SK-N-SH (cell line): Measurements from ENCODE around the gene ASAP2. TPM values are rescaled to one million over a fixed set of nuclear protein-coding genes. Genes with fewer than 3 reads are reported as not detected.
A peak's percentile ranks its signal among the peaks of the same experiment; 100 is the strongest.

Source experiments
- CTCF ChIA-PET: fragments of 300-600, 350-600 bp; formaldehyde crosslinking; extraction: SDS; loops from one replicate; lab custom pipeline; 2021; lab: Yijun Ruan, JAX
- POLR2A ChIA-PET: fragments of 350-600 bp; sonication (Branson Sonifier 250); formaldehyde crosslinking; extraction: SDS; loops from one replicate; lab custom pipeline; 2020; ENCODE audit warnings: antibody characterized with exemption, inconsistent platforms; lab: Yijun Ruan, JAX
- DNase-seq: peaks from one replicate; pipeline ENCODE4 v3.0.0; 2012
- H2AFZ ChIP-seq: fragments of 200-600 bp; sonication (generic); 2 replicates; pipeline ENCODE4 v1.8.1; 2016; ENCODE audit warnings: antibody characterized with exemption, mild to moderate bottlenecking, low read depth
- H3F3A ChIP-seq: fragments of 200-600 bp; sonication (generic); replicated peaks from 2 replicates; pipeline ENCODE3; 2016; ENCODE audit warnings: antibody characterized with exemption, mild to moderate bottlenecking; ENCODE audit not compliant: insufficient read depth
- H3K27ac ChIP-seq, 2 experiments: fragments of 200-500 bp in 1 of 2; fragments of 200-600 bp in 1 of 2; sonication (Bioruptor generic) in 1 of 2; sonication (generic), shearing (Covaris generic) in 1 of 2; 2 replicates each; pipeline versions ENCODE4 v1.5.1 to v1.6.1; 2014 to 2016; ENCODE audit warnings: low read depth in 2 of 2, inconsistent platforms in 1 of 2, low read length in 1 of 2, mild to moderate bottlenecking in 1 of 2, mixed read lengths in 1 of 2
- H3K27me3 ChIP-seq: fragments of 200-600 bp; sonication (generic), shearing (Covaris generic); 2 replicates; pipeline ENCODE4 v1.6.1; 2016; ENCODE audit warnings: mixed run types; ENCODE audit not compliant: insufficient read depth
- H3K36me3 ChIP-seq, 2 experiments: fragments of 200-500 bp in 1 of 2; fragments of 200-600 bp in 1 of 2; sonication (Bioruptor generic) in 1 of 2; sonication (generic) in 1 of 2; replicated peaks in 1 of 2; 2 replicates each; pipeline versions ENCODE3 to v1.5.1; 2014 to 2016; ENCODE audit warnings: low read length in 1 of 2, mild to moderate bottlenecking in 1 of 2; ENCODE audit not compliant: insufficient read depth in 2 of 2, control insufficient read depth in 1 of 2
- H3K4me1 ChIP-seq, 2 experiments: fragments of 200-500 bp in 1 of 2; fragments of 200-600 bp in 1 of 2; sonication (Bioruptor generic) in 1 of 2; sonication (generic), shearing (Covaris generic) in 1 of 2; 2 replicates each; pipeline versions ENCODE4 v1.5.1 to v1.6.1; 2014 to 2016; ENCODE audit warnings: low read depth in 1 of 2, low read length in 1 of 2, mixed run types in 1 of 2; ENCODE audit not compliant: insufficient read depth in 2 of 2, control insufficient read depth in 1 of 2
- H3K4me2 ChIP-seq: fragments of 200-600 bp; sonication (generic), shearing (Covaris generic); 2 replicates; pipeline ENCODE4 v1.6.1; 2017; ENCODE audit warnings: mixed run types
- H3K4me3 ChIP-seq, 2 experiments: fragments of 200-500 bp in 1 of 2; fragments of 200-600 bp in 1 of 2; sonication (Bioruptor generic) in 1 of 2; sonication (generic), shearing (Covaris generic) in 1 of 2; 2 replicates each; pipeline versions ENCODE4 v1.5.1 to v1.8.1; 2014 to 2016; ENCODE audit warnings: low read depth in 2 of 2, inconsistent platforms in 1 of 2, low read length in 1 of 2, mild to moderate bottlenecking in 1 of 2, mixed read lengths in 1 of 2, moderate library complexity in 1 of 2
- H3K79me2 ChIP-seq: fragments of 200-600 bp; sonication (generic); 2 replicates; pipeline ENCODE4 v1.8.1; 2017; ENCODE audit warnings: mild to moderate bottlenecking; ENCODE audit not compliant: insufficient read depth
- H3K9ac ChIP-seq: fragments of 200-600 bp; sonication (generic); 2 replicates; pipeline ENCODE4 v1.6.1; 2017; ENCODE audit warnings: mixed run types
- H3K9me2 ChIP-seq: fragments of 200-600 bp; sonication (generic); 2 replicates; pipeline ENCODE4 v1.6.1; 2017; ENCODE audit warnings: mixed run types
- H3K9me3 ChIP-seq: fragments of 200-600 bp; sonication (generic); 2 replicates; pipeline ENCODE4 v1.6.1; 2017; ENCODE audit warnings: mixed run types, mild to moderate bottlenecking, moderate library complexity
- H4K20me1 ChIP-seq: fragments of 200-600 bp; sonication (generic); 2 replicates; pipeline ENCODE4 v1.6.1; 2017; ENCODE audit warnings: mild to moderate bottlenecking, mixed run types; ENCODE audit not compliant: insufficient read depth
- ELF1 ChIP-seq: IDR thresholded peaks from 2 replicates; pipeline ENCODE4 v1.4.0; 2012
- NFIC ChIP-seq: IDR thresholded peaks from 2 replicates; pipeline ENCODE4 v1.4.0; 2012; ENCODE audit warnings: borderline replicate concordance
- NRF1 ChIP-seq: IDR thresholded peaks from 2 replicates; pipeline ENCODE4 v1.6.1; 2012; ENCODE audit warnings: low read depth, mild to moderate bottlenecking, low read length
- TCF12 ChIP-seq: IDR thresholded peaks from 2 replicates; pipeline ENCODE4 v1.4.0; 2012
- TEAD4 ChIP-seq: IDR thresholded peaks from 2 replicates; pipeline ENCODE4 v1.4.0; 2012; ENCODE audit warnings: mild to moderate bottlenecking, borderline replicate concordance; ENCODE audit not compliant: insufficient read depth
- WGBS: methylation state at CpG from one replicate; pipeline ENCODE4 v1.1.6; 2017; ENCODE audit warnings: low lambda C conversion rate; 5-methylcytosine and 5-hydroxymethylcytosine counted together
- polyA plus RNA-seq, 3 experiments: library from polyadenylated mRNA; depleted of rRNA; stranded (reverse); fragments of >200 nt; gene quantifications; 2 replicates each; pipeline ENCODE4 v1.2.3, GENCODE V29; 2012
- TF ChIP-seq, protein P1 (sequence below): IDR thresholded peaks from 2 replicates; pipeline ENCODE4 v1.6.1; 2012; ENCODE audit warnings: mild to moderate bottlenecking, low read depth, low read length, moderate library complexity
- TF ChIP-seq, protein P2 (sequence below): IDR thresholded peaks from 2 replicates; pipeline ENCODE4 v1.4.0; 2012; ENCODE audit warnings: low read depth, borderline replicate concordance

Gene ASAP2
- polyA plus RNA-seq, 1 of the 3 experiments (the other 2 are of a cell fraction) = 37.9 TPM

DNA sequence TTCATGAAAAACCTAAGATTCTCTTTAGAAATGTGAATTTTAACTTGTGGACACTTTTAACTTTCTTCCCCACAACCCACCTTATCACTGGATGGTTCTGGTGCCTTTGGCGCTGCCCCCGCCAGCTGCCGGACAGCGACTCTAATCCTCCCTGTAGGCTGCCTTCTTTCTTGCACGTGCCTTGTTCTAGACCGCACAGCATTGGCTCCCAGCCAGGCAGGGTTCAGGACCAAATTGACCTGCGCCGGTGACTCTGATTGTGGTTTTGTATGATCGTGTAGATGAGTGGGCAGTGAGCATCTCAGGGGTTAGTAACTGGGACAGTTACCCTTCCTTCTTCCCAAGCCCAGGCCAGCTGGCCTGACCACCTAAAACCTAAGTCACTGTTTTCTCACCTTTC is 106.8 kb downstream of the ASAP2 start:
- no peak for TF ChIP-seq ELF1
- TF ChIP-seq, protein P1, sequence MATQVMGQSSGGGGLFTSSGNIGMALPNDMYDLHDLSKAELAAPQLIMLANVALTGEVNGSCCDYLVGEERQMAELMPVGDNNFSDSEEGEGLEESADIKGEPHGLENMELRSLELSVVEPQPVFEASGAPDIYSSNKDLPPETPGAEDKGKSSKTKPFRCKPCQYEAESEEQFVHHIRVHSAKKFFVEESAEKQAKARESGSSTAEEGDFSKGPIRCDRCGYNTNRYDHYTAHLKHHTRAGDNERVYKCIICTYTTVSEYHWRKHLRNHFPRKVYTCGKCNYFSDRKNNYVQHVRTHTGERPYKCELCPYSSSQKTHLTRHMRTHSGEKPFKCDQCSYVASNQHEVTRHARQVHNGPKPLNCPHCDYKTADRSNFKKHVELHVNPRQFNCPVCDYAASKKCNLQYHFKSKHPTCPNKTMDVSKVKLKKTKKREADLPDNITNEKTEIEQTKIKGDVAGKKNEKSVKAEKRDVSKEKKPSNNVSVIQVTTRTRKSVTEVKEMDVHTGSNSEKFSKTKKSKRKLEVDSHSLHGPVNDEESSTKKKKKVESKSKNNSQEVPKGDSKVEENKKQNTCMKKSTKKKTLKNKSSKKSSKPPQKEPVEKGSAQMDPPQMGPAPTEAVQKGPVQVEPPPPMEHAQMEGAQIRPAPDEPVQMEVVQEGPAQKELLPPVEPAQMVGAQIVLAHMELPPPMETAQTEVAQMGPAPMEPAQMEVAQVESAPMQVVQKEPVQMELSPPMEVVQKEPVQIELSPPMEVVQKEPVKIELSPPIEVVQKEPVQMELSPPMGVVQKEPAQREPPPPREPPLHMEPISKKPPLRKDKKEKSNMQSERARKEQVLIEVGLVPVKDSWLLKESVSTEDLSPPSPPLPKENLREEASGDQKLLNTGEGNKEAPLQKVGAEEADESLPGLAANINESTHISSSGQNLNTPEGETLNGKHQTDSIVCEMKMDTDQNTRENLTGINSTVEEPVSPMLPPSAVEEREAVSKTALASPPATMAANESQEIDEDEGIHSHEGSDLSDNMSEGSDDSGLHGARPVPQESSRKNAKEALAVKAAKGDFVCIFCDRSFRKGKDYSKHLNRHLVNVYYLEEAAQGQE = peak; percentile 67; the same call in 1 of the 2 replicates
- TF ChIP-seq NFIC = 0 out of 2 replicates have a peak, but pooled peaks have one; percentile 27
- Histone ChIP-seq H3K4me1 (peaks cover 38 to 43% of the 10 kb centered on the region in 2 experiments), H3K9me3 (no peaks in the 10 kb centered on the region), H3K4me3 (no peak overlapping the region), H3K27me3 (no peaks in the 10 kb centered on the region), H3F3A (peaks cover 31% of the 10 kb centered on the region), H3K27ac (peak overlapping the region in 1 of 2 experiments; percentile 2; a peak in 1 of 4 replicates), H3K36me3 (peaks cover 5 to 12% of the 10 kb centered on the region in 2 experiments), H2AFZ (no peak overlapping the region), H3K79me2 (peaks cover 88% of the 10 kb centered on the region), H3K9ac (no peak overlapping the region), H3K4me2 (no peak overlapping the region), H4K20me1 (no peaks in the 10 kb centered on the region; the same call in 1 of the 2 replicates), H3K9me2 (no peaks in the 10 kb centered on the region)
- 93% methylated on average over 9 of the region's 9 CpGs for WGBS
- DNase-seq = no peak
- ChIA-PET POLR2A (no interaction called here), CTCF (no interaction called here)

DNA sequence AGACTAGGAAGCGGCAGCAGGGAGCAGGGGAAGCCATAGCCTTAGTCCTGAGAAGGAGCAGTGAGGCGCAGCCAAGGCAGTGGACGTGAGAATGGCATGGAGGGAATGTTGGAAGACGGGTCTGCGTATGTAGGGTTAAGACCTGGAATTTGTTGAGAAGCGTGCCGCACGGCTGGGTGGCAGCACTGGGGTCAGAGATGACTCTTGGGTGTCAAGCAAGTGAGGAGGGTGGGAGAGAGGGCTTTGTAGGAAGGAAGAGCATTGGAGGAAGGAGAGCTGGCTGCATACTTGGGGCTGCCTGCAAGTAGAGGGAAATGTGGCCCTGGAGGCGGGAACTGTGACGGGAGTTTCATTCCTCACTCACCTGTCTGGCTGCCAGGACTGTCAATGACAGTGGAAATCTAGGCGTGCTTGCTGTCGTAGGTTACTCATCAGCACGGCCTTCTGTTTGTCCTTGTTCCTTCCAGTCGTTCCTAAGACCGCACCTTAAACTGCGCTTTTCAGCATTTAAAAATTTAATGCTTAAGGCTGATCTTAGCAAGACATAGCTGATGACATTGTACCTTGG is 108.8 kb downstream of the ASAP2 start:
- no peak for DNase-seq
- Histone ChIP-seq H3K27me3 (no peaks in the 10 kb centered on the region), H2AFZ (no peak overlapping the region), H4K20me1 (no peaks in the 10 kb centered on the region; the same call in 1 of the 2 replicates), H3K9ac (no peak overlapping the region), H3K36me3 (peaks cover 21 to 23% of the 10 kb centered on the region in 2 experiments), H3F3A (peaks cover 14% of the 10 kb centered on the region), H3K9me2 (no peaks in the 10 kb centered on the region), H3K4me3 (no peak overlapping the region), H3K4me1 (peaks cover 18 to 30% of the 10 kb centered on the region in 2 experiments), H3K27ac (no peak overlapping the region), H3K9me3 (no peaks in the 10 kb centered on the region), H3K4me2 (no peak overlapping the region)
- POLR2A ChIA-PET = no interaction called here
- 95% methylated on average over 16 of the region's 16 CpGs for WGBS
- CTCF ChIA-PET = no interaction called here
- TF ChIP-seq, protein P2, sequence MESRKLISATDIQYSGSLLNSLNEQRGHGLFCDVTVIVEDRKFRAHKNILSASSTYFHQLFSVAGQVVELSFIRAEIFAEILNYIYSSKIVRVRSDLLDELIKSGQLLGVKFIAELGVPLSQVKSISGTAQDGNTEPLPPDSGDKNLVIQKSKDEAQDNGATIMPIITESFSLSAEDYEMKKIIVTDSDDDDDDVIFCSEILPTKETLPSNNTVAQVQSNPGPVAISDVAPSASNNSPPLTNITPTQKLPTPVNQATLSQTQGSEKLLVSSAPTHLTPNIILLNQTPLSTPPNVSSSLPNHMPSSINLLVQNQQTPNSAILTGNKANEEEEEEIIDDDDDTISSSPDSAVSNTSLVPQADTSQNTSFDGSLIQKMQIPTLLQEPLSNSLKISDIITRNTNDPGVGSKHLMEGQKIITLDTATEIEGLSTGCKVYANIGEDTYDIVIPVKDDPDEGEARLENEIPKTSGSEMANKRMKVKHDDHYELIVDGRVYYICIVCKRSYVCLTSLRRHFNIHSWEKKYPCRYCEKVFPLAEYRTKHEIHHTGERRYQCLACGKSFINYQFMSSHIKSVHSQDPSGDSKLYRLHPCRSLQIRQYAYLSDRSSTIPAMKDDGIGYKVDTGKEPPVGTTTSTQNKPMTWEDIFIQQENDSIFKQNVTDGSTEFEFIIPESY = no peak
- TF ChIP-seq TEAD4 (no peak), TCF12 (no peak), NRF1 (no peak)
- TF ChIP-seq, all 33 proteins: peak for 0
- H3K79me2 ChIP-seq = peaks cover 86% of the 10 kb centered on the region
